Measurements from ENCODE around the gene OR5A1.

- TF ChIP-seq POLR2A (IDR thresholded peaks at IDR 0.05), result no peak
- TF ChIP-seq CTCF (IDR thresholded peaks at IDR 0.05), result no peak
Measured at GRCh38 chr11:59463190-59463641, 26.9 kb downstream of the OR5A1 start.

All from uterus (tissue), 2 donors.